ENCODE measurements around the gene KRT26.

- TF ChIP-seq, protein P1, sequence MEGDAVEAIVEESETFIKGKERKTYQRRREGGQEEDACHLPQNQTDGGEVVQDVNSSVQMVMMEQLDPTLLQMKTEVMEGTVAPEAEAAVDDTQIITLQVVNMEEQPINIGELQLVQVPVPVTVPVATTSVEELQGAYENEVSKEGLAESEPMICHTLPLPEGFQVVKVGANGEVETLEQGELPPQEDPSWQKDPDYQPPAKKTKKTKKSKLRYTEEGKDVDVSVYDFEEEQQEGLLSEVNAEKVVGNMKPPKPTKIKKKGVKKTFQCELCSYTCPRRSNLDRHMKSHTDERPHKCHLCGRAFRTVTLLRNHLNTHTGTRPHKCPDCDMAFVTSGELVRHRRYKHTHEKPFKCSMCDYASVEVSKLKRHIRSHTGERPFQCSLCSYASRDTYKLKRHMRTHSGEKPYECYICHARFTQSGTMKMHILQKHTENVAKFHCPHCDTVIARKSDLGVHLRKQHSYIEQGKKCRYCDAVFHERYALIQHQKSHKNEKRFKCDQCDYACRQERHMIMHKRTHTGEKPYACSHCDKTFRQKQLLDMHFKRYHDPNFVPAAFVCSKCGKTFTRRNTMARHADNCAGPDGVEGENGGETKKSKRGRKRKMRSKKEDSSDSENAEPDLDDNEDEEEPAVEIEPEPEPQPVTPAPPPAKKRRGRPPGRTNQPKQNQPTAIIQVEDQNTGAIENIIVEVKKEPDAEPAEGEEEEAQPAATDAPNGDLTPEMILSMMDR (IDR thresholded peaks at IDR 0.05 in 8 of 11, conservative IDR thresholded peaks at IDR 0.05 in 3 of 11): no peak
- no peak for TF ChIP-seq POLR2AphosphoS5 (IDR thresholded peaks at IDR 0.05)
Observed at GRCh38 chr17:40809721-40810421, 37.9 kb upstream of the KRT26 start.

Measured in spleen (tissue), 7 donors.